ENCODE results near the gene OR4D2.

- no peak for TF ChIP-seq EZH2 (IDR thresholded peaks at IDR 0.05; ENCODE audit: insufficient read depth, poor library complexity, severe bottlenecking)
- no peak for TF ChIP-seq EZH2phosphoT487 (IDR thresholded peaks at IDR 0.05; ENCODE audit: insufficient read depth, low read depth)
Measured at GRCh38 chr17:58166682-58167081, at the start of gene OR4D2.

Data from GM23248 (cell line).